Caco-2 (cell line): ENCODE data around the gene KLF5. TPM values are rescaled to one million over a fixed set of nuclear protein-coding genes. Genes with fewer than 3 reads are reported as not detected.

ENCODE experiments used
- BruUV-seq: library from RNA; stranded (reverse); fragments of 400-500 nt; replicated peaks from 2 replicates; lab custom pipeline; 2021; lab: Mats Ljungman, UMichigan
- CTCF ChIA-PET: fragments of 300-600 bp; sonication (Branson Sonifier 250); formaldehyde crosslinking; loops from one replicate; lab custom pipeline; 2022; ENCODE audit warnings: antibody characterized with exemption; lab: Charles Lee
- POLR2A ChIA-PET: fragments of 300-600 bp; sonication (Branson Sonifier 250); formaldehyde crosslinking; loops from one replicate; lab custom pipeline; 2022; ENCODE audit warnings: antibody characterized with exemption; lab: Charles Lee
- DNase-seq, 2 experiments: peaks; one replicate each; pipeline versions ENCODE4 v3.0.0 to v3.0.0-alpha.2; 2020 to 2022
- H3K27me3 ChIP-seq: replicated peaks from 2 replicates; pipeline ENCODE4 v1.6.0; 2011; ENCODE audit warnings: low read length; ENCODE audit not compliant: control insufficient read depth, insufficient read depth
- H3K36me3 ChIP-seq: 2 replicates; pipeline ENCODE4 v1.5.1; 2011; ENCODE audit warnings: low read length; ENCODE audit not compliant: control insufficient read depth, insufficient read depth
- H3K4me1 ChIP-seq: fragments of 250-450 bp; sonication (Bioruptor Pico); 2 replicates; pipeline ENCODE4 v1.5.1; 2020; ENCODE audit warnings: mild to moderate bottlenecking
- H3K4me3 ChIP-seq: 2 replicates; pipeline ENCODE4 v1.5.1; 2011; ENCODE audit warnings: low read depth, mild to moderate bottlenecking, control low read depth, low read length
- H3K9me3 ChIP-seq: fragments of 250-450 bp; sonication (Bioruptor Pico); 2 replicates; pipeline ENCODE4 v1.5.1; 2020; ENCODE audit warnings: mild to moderate bottlenecking, moderate library complexity
- H3K27ac Mint-ChIP-seq: one replicate; pipeline ENCODE4 v1.8.0; 2022; ENCODE audit warnings: mixed read lengths; ENCODE audit not compliant: unreplicated experiment
- H3K27me3 Mint-ChIP-seq: one replicate; pipeline ENCODE4 v1.8.0; 2022; ENCODE audit warnings: mixed read lengths; ENCODE audit not compliant: insufficient read depth, unreplicated experiment
- H3K36me3 Mint-ChIP-seq: one replicate; pipeline ENCODE4 v1.8.0; 2022; ENCODE audit warnings: mild to moderate bottlenecking, mixed read lengths; ENCODE audit not compliant: insufficient read depth, unreplicated experiment
- H3K4me1 Mint-ChIP-seq: one replicate; pipeline ENCODE4 v1.8.0; 2022; ENCODE audit warnings: low read depth, mixed read lengths; ENCODE audit not compliant: unreplicated experiment
- H3K4me3 Mint-ChIP-seq: one replicate; pipeline ENCODE4 v1.8.0; 2022; ENCODE audit warnings: mild to moderate bottlenecking, moderate library complexity, mixed read lengths; ENCODE audit not compliant: unreplicated experiment
- H3K9me3 Mint-ChIP-seq: one replicate; pipeline ENCODE4 v1.8.0; 2022; ENCODE audit warnings: mixed read lengths; ENCODE audit not compliant: unreplicated experiment
- intact Hi-C: fragments of 100-400 bp; cut with micrococcal nuclease; formaldehyde crosslinking; loops from one replicate; pipeline ENCODE4 v1.10.0; 2022; ENCODE audit not compliant: unreplicated experiment
- total RNA-seq: library from RNA; stranded (reverse); gene quantifications from 2 replicates; pipeline ENCODE4 v1.2.3, GENCODE V29; 2022
- TF ChIP-seq, protein P1 (sequence below), 2 experiments: fragments of 200-600 bp in 1 of 2; IDR thresholded peaks; 1 replicate in 1 of 2; 2 replicates in 1 of 2; pipeline versions ENCODE4 v1.5.1 to v1.8.0; 2011 to 2022; ENCODE audit warnings: antibody characterized with exemption in 1 of 2, control low read depth in 1 of 2, inconsistent platforms in 1 of 2, low read depth in 1 of 2, low read length in 1 of 2, mild to moderate bottlenecking in 1 of 2, moderate library complexity in 1 of 2; ENCODE audit not compliant: insufficient read depth in 1 of 2, severe bottlenecking in 1 of 2, unreplicated experiment in 1 of 2

The KLF5 gene
- total RNA-seq, 1 experiment from 2014 or later, result 80.1 TPM

DNA sequence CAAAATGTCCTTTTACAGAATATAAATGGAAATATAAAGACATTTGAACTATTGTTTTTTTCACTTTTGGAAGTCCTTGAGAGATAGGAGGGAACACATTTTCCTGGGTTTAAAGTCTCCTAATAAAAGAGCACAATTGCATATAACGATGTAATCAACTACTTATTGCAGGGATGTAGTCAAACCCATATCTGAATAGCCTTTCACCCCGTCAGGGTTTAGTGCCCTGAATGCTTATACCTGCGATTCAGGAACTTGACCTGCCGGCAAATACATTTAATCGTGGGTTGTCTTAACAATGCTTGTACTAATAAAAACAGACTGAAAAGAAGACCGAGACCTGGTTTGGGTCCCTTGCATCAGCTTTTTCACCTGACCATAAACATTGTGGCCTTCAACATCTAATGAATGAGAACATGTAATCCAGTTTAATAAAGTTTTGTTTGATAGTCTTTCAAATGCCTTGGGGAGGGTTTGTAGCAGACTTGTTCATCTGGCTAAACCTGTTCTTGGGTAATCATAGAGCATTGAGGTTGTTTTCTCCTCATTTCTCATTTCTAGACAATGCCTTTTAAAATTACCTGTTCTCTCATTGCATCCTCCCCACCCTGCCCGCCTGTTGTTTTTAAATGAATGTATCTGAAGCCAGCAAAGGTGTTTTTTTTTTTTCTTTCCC is 7.0 kb downstream of the KLF5 start:
- Mint-ChIP-seq H3K27ac (peak overlapping the region; percentile 55), H3K4me1 (peaks cover 50% of the 10 kb centered on the region), H3K36me3 (peaks cover 94% of the 10 kb centered on the region), H3K4me3 (peak overlapping the region; percentile 33), H3K27me3 (no peaks in the 10 kb centered on the region), H3K9me3 (no peaks in the 10 kb centered on the region)
- ChIA-PET POLR2A (no interaction called here), CTCF (no interaction called here)
- DNase-seq, result peak in 1 of 2 experiments; percentile 74
- intact Hi-C loops, result loop anchor here (2.0 to 5.0 kb wide), 2 partner anchors 37 to 331 kb away; no protein-coding TSS in a partner anchor
- TF ChIP-seq, protein P1, sequence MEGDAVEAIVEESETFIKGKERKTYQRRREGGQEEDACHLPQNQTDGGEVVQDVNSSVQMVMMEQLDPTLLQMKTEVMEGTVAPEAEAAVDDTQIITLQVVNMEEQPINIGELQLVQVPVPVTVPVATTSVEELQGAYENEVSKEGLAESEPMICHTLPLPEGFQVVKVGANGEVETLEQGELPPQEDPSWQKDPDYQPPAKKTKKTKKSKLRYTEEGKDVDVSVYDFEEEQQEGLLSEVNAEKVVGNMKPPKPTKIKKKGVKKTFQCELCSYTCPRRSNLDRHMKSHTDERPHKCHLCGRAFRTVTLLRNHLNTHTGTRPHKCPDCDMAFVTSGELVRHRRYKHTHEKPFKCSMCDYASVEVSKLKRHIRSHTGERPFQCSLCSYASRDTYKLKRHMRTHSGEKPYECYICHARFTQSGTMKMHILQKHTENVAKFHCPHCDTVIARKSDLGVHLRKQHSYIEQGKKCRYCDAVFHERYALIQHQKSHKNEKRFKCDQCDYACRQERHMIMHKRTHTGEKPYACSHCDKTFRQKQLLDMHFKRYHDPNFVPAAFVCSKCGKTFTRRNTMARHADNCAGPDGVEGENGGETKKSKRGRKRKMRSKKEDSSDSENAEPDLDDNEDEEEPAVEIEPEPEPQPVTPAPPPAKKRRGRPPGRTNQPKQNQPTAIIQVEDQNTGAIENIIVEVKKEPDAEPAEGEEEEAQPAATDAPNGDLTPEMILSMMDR (IDR thresholded peaks at IDR 0.05; ENCODE audit: insufficient read depth in 1 of 2, low read depth in 1 of 2, low read length in 1 of 2, severe bottlenecking in 1 of 2, unreplicated experiment in 1 of 2), result no peak
- Histone ChIP-seq H3K4me1 (peaks cover 85% of the 10 kb centered on the region), H3K36me3 (0 out of 2 replicates have a peak, but pooled peaks cover 8% of the 10 kb centered on the region), H3K27me3 (no peaks in the 10 kb centered on the region), H3K9me3 (no peaks in the 10 kb centered on the region), H3K4me3 (no peak overlapping the region)
- no TSS peak for BruUV-seq

DNA sequence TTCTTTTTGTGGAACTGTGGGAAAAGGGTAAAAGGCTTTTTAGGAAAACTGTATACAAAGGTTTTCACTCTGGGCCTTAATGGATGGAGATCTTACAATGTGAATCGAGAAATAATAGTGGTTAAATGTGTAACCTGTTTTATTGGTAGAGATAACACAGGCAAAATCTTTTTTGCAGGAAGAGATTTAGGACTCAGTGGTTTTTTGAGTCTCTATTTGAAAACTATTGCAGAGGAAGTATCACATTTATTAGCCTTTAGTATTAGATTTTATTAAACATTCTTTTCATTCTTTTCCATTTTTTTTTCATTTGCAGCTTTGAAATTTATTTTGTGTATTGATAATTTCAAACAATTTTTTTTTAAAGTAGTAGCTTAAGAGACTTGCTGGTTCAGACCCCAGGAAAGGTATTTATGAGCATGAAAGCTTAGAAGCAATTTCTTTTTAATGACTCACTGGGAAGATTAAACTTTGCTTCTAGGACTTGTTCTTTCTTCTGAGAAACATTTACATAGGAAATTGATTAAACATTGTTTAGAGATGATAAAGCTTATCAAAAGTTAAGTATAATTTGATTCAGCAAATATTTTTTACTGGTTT is 10.5 kb downstream of the KLF5 start:
- no TSS peak for BruUV-seq
- Histone ChIP-seq H3K36me3 (peaks cover 7% of the 10 kb centered on the region), H3K9me3 (no peaks in the 10 kb centered on the region), H3K4me1 (peaks cover 89% of the 10 kb centered on the region), H3K4me3 (no peak overlapping the region), H3K27me3 (no peaks in the 10 kb centered on the region)
- H3K4me1 Mint-ChIP-seq, result peaks cover 55% of the 10 kb centered on the region
- H3K9me3 Mint-ChIP-seq, result no peaks in the 10 kb centered on the region
- peak overlapping the region; percentile 33 for H3K4me3 Mint-ChIP-seq
- peak overlapping the region; percentile 76 for H3K27ac Mint-ChIP-seq
- intact Hi-C loops, result loop anchor here (5.0 kb wide), 1 partner anchor 328 kb away; no protein-coding TSS in a partner anchor
- H3K27me3 Mint-ChIP-seq, result no peaks in the 10 kb centered on the region
- ChIA-PET CTCF (interaction anchor here (0.7 kb wide), 1 partner anchor 8 kb away, joined by 3 read pairs; no protein-coding TSS in a partner anchor), POLR2A (interaction anchor here (0.5 to 1.0 kb wide), 2 partner anchors 11 to 105 kb away, joined by 3 to 5 read pairs; partner anchors contain the start of gene KLF5)
- peaks cover 93% of the 10 kb centered on the region for H3K36me3 Mint-ChIP-seq
- TF ChIP-seq, protein P1 (IDR thresholded peaks at IDR 0.05; ENCODE audit: insufficient read depth in 1 of 2, low read depth in 1 of 2, low read length in 1 of 2, severe bottlenecking in 1 of 2, unreplicated experiment in 1 of 2), result no peak
- DNase-seq, result no peak

DNA sequence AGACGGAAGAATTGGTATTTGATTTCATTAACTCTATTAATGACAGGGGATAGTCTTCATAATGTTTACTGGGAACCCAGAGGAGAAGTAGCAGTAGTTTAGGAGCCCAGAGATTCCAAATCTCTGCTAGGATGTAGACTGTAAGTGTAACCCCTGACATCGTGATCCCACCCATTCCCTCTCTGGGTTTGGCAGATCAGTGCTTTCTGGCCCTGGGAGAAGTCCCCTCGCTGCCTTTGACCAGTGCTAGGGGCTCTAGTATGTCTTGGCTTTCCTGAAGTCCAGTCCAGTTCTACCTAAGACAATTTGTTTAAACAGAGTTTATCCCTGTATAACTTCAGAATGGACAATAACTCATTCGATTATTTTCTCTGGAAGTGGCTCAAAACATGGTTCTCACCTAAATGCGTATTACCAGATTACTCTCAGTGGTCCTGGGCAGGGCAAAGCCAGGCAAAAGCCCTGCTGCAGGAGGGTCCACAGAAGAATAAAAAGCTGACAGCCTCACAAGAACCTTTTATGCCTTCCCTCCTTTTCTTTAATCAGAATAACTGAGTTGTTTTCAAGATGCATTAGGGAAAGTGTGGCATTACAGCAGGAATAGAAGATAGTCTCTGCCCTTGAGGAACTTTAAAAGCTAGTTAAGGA is 11.8 kb downstream of the KLF5 start:
- Histone ChIP-seq H3K27me3 (no peaks in the 10 kb centered on the region), H3K9me3 (no peaks in the 10 kb centered on the region), H3K4me3 (no peak overlapping the region), H3K4me1 (peaks cover 89% of the 10 kb centered on the region), H3K36me3 (peaks cover 5% of the 10 kb centered on the region)
- Mint-ChIP-seq H3K4me1 (peaks cover 55% of the 10 kb centered on the region), H3K36me3 (peaks cover 93% of the 10 kb centered on the region), H3K4me3 (no peak overlapping the region), H3K27me3 (no peaks in the 10 kb centered on the region), H3K9me3 (no peaks in the 10 kb centered on the region), H3K27ac (peak overlapping the region; percentile 76)
- TF ChIP-seq, protein P1 (IDR thresholded peaks at IDR 0.05; ENCODE audit: insufficient read depth in 1 of 2, low read depth in 1 of 2, low read length in 1 of 2, severe bottlenecking in 1 of 2, unreplicated experiment in 1 of 2), result no peak
- ChIA-PET POLR2A (no interaction called here), CTCF (no interaction called here)
- DNase-seq, result no peak
- BruUV-seq, result no TSS peak
- intact Hi-C loops, result loop anchor here (2.0 to 10.0 kb wide), 2 partner anchors 20 to 474 kb away; no protein-coding TSS in a partner anchor
